HG02798 (cell line): ENCODE data around the gene CAMK2N2.

Experiments used
- ATAC-seq: cut with Tn5 transposase; IDR thresholded peaks from one replicate; pipeline ENCODE4 v1.9.1; 2021; ENCODE audit warnings: mild to moderate bottlenecking; ENCODE audit not compliant: unreplicated experiment, poor library complexity

CAMK2N2 gene

GRCh38 chr3:184228376-184229137 is 32.8 kb downstream of the CAMK2N2 start:
- no peak for ATAC-seq

- ATAC-seq, result no peak
These were observed 33.8 kb downstream of the CAMK2N2 start for GRCh38 chr3:184227481-184227935.

- ATAC-seq, result no peak
These were observed 37.4 kb downstream of the CAMK2N2 start for GRCh38 chr3:184223946-184224345.

GRCh38 chr3:184222521-184222920 is 38.8 kb downstream of the CAMK2N2 start:
- ATAC-seq, result no peak

GRCh38 chr3:184218814-184219213 is 42.5 kb downstream of the CAMK2N2 start:
- ATAC-seq, result no peak

- no peak for ATAC-seq
These were observed 49.6 kb downstream of the CAMK2N2 start for GRCh38 chr3:184211718-184212117.

- ATAC-seq, result no peak
These were observed 50.1 kb downstream of the CAMK2N2 start for GRCh38 chr3:184211297-184211696.
